DMS153 (cell line): Measurements from ENCODE around the gene TRAPPC11.
"Not testable (repeated sequence)": the region's sequence is repeated elsewhere in the genome, so short reads cannot be mapped to it uniquely, and the experiment has no call there.

Source experiments
- DNase-seq: peaks from one replicate; lab custom pipeline; 2025; lab: John Stamatoyannopoulos, UW

TRAPPC11 gene

DNA sequence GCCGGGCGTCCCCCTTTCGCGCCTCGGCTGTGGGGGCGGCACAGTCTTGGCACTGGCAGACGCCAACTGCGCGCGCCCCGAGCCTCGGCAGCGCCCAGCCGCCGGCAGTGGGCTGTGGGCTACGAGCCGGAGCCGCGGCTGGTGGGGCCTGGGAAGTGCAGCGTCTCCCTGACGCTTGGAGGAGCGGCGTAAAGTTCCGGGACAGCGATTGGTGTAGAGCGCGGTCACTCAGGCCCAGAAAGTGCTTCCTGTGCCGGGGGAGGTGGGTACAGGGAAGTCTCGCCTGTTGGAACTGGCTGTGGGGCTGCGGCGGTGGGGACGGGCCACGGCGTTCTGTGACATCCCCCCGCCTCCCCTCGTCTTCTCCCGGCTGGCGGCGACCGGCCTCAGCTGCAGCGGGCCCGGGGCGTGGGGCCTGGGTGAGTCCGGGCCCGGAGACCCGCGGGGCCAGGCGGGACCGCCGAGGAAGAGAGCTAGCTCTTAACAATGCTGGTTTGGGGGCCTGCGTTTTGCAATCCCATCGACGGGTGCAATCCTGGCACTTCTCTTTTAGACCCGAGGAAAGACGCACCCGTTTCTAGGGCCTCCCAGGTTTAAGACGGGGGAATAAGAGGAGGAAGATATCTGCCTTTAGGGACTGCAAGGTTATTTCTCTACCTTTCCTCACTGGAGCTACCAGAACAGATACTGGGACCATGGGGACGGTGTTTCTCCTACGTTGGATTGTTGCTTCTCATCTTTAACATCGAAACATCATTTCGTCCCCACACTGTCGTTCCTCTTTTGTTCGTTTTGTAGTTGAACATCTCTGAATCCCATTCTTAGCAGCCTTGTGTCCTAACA is at the start of gene TRAPPC11, which contains the start of gene RWDD4:
TSS of gene TRAPPC11 (plus strand) at position 265 of the 843 bp plus-strand sequence. CDS start 4,575 bp downstream, outside the sequence.
TSS of gene RWDD4 (minus strand) at position 157 of the 843 bp plus-strand sequence. CDS start 233 bp downstream, outside the sequence.
- peak; percentile 91 for DNase-seq

DNA sequence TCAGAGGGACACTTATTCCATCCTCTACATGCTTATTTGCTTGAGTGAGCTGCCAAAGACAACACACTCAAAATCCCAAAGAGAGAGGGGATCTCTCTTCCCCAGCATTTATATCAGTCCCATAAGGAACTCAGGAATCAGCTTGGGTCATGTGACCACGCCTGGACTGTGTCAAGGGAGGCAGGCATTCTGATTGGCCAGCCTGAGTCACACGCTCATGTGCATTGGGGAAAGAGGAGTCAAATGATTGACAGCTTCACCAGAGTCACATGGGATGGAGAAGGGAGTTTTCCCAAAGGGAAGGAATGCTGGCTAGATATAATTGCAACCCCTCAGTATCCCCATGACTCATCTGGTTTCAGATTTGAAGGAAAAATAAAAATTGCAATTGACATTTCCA is 49.1 kb upstream of the TRAPPC11 start:
- no peak for DNase-seq

DNA sequence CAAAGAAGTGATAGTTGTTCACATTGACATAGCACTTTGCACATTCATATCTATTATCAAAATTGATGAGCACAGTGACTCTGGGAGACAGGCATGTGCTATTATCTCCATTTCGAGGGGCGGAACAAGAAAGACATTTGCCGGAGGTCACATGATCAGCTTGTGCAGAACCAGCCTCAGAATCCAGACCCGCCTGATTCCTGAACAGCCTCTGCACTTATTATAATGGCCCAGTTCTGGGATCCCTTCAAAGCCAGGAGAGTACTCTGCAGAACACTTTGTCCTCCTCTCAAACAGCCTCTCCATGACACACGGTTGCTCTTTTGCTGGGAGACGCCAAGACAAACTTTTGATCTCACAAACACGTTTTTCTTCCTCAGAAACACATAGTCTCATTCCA is 48.5 kb upstream of the TRAPPC11 start:
- DNase-seq, result no peak

DNA sequence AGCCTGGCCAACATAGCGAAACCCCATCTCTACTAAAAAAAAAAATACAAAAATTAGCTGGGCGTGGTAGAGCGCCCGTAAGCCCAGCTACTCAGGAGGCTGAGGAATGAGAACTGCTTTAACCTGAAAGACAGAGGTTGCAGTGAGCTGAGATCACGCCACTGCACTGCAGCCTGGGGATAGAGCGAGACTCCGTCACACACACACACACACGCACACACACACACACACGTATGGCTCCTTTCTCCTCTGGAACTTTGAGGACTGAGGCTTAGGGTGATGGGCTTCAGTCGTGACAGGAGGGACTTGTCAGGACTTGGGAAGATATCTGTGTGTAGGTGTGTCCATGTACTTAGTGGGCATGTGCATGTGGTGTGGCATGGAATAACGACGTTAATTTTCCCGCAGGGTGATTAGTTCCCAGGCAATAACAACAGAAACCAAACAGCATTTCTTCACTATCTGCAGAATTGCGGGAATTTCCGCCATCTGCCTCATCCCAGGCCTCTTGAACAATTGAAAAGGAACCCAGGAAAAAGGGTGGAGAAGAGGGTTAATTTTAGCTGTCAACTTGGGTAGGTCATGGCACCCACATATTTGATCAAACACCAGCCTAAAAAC is 47.8 kb upstream of the TRAPPC11 start:
- no peak for DNase-seq

DNA sequence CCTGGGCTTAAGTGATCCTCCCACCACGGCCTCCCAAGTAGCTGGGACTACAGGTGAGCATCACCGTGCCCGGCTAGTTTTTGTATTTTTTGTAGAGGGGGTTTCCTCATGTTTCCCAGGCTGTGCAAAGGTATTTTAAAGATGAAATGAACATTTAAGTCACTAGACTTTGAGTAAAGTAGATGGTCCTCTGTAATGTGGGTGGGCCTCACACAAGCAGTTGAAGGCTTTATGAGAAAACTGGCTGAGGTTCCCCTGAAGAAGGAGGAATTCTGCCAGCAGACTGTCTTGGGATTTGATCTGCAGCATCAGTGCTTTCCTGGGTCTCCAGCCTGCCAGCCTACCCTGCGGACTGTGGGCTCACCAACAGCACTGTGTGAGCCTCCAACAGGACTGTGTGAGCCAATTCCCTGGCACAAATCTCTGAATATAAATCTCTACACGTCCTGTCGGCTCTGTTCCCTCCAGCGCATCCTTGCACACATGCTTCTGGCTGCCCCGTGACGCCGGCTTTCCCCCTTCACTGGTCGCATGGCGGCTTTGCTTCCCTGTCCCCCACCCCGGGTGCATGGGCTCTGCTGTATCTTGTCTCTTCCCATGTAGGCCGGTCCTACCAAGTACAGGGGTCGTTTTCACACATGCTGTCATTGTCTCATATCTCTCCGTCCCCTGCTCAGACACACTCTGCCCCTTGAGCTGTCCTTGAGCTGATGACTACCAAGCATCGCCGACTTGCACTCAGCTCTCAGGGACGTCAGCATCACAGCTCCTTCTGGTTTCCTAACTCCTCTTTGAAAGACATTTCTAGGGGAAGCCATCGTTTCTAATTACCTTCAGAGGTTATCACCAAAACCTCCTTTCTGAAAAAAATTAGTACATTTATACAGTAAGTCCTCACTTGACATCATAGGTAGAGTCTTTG is 46.5 kb upstream of the TRAPPC11 start:
- DNase-seq, result no peak

DNA sequence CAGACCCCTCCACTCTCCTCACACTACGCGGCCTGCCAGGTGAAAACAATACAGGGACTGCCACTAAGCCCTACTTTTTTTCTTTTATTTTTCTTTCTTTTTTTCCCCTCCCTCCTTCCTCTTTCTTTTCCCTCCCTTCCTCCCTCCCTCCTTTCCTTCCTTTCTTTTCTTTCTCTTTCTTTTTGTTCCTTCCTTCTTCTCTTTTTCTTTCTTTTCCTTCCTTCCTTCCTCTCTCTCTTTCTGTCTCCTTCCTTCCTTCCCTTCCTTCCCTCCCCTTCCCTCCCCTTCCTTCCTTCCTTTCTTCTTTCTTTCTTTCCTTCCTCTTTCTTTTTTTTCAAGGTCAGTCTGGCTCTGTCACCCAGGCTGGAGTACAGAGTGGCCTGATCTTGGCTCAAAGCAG is 42.0 kb upstream of the TRAPPC11 start:
- DNase-seq, result no peak

DNA sequence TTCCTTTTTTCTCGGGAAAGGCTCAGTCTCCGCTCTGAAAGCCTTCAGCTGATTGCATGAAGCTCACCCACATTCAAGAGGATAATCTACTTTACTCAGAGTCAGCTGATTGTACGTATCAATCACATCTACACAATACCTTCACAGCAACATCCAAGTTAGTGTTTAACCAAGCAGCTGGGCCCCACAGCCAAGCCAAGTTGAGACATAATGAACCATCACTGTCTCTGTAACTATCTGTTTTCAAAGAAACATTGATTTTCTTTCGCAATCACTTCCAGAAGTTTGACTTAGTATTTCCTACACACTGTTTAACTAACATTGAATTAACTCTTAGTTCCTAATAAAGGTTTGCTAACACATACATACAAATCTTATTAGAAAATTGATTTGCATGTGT is 40.4 kb upstream of the TRAPPC11 start:
- DNase-seq, result no peak

DNA sequence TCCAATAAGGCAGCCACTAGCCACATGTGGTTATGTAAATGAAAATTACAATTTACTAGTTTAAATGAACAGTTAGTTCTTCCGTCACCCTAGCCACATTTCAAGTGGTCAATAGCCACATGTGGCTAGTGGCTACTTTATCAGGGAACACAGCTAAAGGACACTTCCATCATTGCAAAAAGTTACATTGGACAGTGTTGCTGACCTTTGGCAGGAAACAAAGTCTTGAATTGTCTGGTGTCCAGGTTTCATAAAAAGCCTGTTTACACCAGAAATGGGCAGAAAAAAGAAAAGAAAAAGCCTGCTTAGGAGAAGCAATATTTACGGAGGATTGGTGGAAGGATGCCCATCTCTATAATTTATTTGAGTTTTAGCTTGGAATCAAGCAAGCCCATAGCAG is 38.7 kb upstream of the TRAPPC11 start:
- no peak for DNase-seq

DNA sequence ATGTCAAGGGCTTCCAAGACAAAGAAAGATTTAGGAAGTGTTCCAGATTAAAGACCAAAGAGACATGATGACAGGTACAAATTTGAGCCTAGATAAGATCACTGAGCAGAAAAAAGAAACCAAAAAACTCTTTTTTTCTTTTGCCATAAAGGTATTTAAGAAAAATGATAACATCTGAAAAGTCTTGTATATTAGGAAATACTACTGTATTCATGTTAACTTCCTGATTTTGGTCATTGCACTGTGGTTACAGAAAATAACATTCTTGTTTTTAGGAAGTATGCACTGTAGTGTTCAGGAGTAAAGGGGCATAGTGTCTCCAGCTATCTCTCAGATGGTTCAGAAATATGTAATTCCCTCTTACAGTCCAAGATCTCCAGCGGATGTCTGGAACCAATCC is 37.2 kb upstream of the TRAPPC11 start:
- DNase-seq, result no peak

DNA sequence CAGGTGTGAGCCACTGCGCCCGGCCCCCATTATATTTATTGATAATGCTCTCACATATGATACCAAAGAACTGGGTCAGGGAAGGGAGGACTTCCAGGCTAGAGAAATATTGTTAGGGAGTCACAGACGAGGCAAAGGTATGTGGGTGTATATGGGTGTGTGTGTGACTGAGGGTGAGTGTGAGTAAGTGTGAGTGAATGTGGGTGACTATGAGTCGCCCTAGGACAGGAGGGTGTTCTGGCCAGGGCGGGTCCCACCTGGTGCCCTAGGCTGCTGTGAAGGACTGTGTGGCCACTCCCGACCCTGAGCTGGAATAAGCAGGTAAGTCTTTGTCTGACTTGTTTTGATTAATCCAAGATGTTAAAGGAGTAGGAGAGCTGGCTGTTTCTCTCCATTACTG is 34.5 kb upstream of the TRAPPC11 start:
- no peak for DNase-seq

DNA sequence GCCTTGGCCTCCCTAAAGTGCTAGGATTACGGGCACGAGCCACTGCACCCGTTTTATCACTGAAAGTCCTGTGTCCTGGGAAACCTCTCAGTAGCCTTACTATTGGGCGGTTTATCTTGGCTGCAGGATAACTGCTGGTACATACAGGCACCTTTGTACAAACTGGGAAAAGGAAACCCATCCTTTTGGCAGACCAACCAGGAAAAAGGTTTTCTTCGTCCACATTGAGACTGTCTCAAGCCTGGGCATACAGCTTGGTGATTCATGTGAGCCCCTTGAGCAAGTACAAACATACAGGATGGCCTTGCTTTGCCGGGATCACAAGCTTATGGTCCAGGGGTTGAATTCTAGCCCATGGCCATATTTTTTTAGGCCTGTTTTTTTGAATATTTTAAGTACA is 32.9 kb upstream of the TRAPPC11 start:
- no peak for DNase-seq

DNA sequence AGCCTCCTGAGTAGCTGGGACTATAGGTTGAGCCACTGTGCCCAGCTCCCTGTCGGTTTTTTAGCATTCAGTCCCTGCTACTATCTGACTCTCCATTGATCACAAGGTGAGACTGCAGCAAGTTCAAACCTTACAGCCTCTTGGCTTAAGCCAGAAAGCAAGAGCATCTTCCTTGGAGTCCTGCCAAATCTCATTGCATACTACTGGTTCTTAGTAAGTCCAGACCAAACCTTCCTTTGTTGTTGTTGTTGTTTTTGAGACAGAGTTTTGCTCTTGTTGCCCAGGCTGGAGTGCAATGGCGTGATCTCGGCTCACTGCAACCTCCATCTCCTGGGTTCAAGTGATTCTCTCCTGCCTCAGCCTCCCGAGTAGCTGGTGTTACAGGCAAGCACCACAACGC is 31.8 kb upstream of the TRAPPC11 start:
- not testable (repeated sequence) for DNase-seq

DNA sequence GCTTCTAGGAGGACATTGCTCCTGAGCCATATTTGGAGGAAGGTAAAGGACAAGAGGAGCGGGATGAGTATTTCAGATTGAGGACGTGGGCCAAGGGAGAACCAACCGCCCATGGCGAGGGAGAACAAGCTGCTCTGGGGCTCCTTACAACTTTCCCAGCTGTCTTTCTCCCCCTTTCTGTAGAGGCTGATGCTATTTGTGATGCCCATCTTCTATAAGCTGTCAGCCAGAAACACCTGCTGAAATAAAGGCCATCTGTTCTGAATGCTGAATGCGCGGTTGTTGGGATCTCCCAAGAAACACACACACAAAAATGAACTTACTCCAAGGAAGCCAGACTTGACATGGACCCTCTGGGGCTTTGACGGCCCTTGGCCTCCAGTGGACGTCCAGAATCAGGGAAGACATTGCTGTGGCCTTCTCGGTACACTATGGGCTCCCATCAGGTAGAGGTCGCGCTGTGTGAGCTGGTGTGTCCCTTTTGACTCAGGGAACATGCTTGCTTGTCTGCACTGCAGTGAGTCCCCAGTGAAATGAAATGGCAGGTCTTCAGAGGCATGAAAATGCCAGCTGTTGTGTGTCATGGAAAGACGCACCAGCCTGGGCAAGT is 31.0 kb upstream of the TRAPPC11 start:
- no peak for DNase-seq

DNA sequence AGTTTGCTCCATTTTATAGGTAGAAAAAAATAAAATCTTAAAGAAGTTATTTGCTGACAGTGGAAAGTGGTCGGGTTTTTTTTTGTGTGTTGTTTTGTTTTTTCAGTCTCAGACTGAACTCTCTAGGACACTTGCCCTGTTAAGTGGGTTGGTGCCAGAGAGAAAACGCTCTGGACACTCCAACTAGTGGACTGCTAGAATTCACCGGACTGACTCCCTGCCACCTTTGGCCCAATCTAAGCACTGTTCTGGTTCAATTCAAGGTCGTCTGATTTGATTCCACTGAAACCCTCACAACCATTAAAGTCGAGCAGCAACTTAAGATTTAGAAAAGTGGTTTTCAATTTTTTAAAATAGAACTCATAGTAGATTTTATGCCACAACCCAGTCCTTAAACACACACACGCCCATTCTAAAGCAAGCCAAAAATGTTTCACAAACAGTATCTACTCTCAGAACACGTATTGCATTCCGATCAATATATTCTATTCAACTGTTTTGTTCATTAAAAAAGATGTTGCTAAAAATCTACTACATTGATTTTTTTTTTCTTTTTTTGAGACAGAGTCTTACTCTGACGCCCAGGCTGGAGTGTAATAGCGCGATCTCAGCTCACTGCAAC is 27.4 kb upstream of the TRAPPC11 start:
- no peak for DNase-seq

DNA sequence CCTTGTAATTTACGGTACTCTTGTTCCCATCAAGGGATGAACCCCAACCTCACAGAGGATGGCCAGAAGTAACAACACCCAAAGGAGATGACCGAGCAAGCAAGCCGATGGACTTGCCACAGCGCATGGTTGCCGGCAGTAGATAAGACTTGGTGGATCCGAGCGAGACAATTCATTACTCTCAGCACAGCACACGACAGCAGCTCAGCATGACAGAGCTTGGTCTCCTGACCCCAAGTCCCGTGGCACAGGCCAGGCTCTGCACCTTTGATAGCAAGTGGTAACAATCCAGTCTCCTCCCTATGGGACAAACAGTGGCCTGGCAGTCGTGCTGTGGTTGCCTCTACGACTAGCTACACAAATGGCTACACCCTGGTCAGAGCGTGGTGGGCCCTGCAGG is 26.4 kb upstream of the TRAPPC11 start:
- no peak for DNase-seq

DNA sequence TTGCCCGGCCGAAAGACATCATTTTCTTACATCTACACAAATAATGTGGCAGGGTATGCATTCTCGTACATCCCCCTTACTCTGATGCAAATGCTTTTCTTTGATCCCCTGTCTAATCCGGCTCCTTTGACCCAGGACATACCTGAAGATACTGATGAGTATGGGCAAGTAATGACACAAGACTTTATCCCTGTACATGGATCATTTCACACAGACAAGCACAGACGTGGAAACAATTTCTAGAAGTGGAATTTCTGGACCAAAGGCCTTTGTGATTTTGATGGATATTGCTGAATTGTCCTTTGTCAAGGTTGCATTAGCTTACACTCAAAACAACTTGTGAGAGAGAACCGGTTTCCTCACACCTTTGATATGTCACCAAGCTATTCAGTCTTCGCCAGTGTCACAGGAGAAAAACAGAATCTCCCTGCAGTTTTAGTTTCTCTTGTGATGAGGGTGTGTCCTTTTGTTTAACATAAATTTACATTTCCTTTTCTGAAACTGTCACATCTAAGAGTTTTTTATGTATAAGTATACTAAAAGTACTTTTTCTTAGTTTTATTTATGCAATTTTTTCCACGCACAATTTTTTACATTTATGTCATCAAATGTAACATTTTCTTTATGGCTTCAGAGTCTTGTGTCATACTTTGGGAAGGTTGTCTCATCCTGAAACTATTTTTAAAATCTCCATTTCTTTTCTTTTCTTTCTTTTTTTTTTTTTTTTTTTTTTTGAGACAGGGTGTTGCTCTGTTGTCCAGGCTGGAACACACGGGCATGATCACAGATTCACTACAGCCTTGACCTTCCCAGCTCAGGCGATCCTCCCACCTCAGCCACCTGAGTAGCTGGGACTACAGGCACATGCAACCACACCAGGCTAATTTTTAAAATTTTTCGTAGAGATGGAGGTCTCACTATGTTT is 25.4 kb upstream of the TRAPPC11 start:
- DNase-seq, result no peak

DNA sequence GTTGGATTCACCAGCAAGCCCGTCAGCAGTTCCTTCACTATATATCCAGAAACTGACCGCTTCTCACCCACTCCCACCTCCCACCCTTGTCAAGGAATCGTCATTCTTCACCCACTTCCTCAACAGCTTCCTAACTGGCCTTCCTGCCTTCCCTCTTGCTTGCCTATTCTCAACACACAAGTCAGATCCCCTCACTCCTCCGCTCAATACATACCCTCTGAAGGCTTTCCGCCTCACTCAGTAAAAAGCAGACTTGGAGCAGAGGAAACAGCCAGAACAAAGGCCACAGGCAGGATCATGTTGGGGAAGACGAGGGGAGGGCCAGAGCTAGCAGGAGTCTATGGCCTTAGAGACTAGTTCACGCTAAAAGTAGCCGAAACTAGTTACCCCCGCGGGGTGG is 23.8 kb upstream of the TRAPPC11 start:
- DNase-seq, result no peak

DNA sequence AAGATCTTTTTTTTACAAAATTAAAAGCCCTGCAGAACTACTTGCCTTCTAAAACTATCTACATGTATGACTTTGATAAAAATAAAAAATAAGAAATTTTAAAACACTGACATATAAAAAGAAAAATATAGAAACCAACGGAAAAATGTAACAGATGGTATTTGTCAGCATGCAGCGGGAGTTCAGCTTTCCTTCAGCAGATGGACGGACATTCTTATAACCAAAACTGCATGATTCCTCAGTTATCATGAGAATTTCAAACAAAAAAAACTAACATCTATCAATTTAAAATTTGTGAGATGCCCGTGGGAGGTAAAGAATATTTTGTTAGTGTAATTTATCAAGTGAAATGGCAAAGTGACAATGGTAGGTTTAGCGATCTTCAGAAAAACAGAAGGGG is 23.4 kb upstream of the TRAPPC11 start:
- no peak for DNase-seq

DNA sequence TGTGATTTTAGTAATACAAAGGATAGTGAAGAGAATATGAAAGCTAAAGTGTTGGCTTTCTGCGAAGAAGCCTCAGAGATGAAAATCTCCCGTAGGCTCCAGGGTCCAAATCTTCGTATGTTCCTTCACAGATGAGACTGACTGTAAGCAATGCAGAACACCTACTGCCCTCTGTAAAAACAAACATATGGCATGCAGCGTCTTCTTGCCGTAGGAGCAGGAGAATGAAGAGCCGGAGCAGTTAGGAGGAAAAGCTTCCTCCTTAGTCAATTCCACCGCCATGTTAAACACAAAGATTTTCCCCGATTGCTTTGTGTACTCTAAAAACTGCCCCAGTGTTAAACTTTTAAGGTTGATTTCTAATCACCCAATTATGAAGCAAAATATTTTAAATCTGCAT is 22.6 kb upstream of the TRAPPC11 start:
- peak; percentile 66 for DNase-seq

DNA sequence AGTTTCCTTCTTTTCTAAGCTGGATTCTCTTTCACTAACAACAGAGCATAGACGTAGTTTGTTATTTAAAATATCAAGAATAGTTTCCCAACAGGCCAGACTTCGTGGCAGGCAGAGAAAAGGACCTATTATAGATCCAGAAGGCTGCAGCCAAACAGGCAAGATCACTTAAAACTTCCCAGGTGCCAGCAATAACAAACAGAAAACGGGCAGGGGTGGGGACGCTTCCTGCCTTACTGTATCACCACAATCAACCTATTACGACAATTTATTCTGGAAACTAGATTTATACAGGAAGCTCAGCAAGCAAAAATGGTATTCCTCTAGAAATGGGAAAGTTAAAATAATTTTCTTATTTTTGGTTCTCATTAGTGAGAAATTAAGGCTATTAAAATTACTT is 22.2 kb upstream of the TRAPPC11 start:
- peak; percentile 25 for DNase-seq
